IPS-18c (cell line): ENCODE measurements around the gene ASNS.
"Not testable (repeated sequence)": the region's sequence is repeated elsewhere in the genome, so short reads cannot be mapped to it uniquely, and the experiment has no call there.

ENCODE experiments used
- H3K4me3 ChIP-seq: 2 replicates; pipeline ENCODE4 v1.7.0; 2013; ENCODE audit warnings: low read depth, mild to moderate bottlenecking, low read length, moderate library complexity; ENCODE audit not compliant: insufficient read depth
- H3K9me3 ChIP-seq: one replicate; pipeline ENCODE4 v1.6.1; 2013; ENCODE audit warnings: mild to moderate bottlenecking, low read length, moderate library complexity; ENCODE audit not compliant: control insufficient read depth, insufficient read depth

ASNS gene

DNA sequence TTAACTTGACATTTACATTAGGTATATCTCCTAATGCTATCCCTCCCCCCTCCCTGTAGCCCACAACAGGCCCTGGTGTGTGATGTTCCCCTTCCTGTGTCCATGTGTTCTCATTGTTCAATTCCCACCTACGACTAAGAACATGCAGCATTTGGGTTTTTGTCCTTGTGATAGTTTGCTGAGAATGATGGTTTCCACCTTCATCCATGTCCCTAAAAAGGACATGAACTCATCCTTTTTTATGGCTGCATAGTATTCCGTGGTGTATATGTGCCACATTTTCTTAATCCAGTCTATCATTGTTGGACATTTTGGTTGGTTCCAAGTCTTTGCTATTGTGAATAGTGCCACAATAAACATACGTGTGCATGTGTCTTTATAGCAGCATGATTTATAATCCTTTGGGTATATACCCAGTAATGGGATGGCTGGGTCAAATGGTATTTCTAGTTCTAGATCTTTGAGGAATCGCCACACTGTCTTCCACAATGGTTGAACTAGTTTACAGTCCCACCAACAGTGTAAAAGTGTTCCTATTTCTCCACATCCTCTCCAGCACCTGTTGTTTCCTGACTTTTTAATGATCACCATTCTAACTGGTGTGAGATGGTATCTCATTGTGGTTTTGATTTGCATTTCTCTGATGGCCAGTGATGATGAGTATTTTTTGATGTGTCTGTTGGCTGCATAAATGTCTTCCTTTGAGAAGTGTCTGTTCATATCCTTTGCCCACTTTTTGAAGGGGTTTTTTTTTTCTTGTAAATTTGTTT is 21.8 kb downstream of the ASNS start:
- H3K4me3 ChIP-seq, H3K9me3 ChIP-seq: not testable (repeated sequence)

DNA sequence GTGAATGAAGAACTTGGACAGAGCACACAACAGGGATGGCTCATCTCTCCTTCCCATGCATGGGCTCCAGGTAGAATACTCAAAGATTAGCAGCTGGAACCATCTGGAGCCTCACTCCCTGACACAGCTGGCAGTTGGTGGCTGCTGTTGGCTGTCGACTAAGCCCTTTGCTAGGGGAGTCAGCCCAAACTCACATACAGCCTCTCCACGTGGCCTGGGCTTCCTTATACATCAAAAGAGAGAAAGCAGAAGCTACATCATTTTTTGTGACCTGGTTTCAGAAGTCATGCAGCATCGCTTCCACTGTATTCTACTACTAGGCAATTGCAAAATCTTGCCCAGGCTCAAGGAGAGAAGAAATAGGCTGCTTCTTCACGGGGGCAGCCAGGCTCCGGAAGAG is 24.4 kb downstream of the ASNS start:
- Histone ChIP-seq H3K9me3 (peaks cover 7% of the 10 kb centered on the region), H3K4me3 (no peak overlapping the region)

DNA sequence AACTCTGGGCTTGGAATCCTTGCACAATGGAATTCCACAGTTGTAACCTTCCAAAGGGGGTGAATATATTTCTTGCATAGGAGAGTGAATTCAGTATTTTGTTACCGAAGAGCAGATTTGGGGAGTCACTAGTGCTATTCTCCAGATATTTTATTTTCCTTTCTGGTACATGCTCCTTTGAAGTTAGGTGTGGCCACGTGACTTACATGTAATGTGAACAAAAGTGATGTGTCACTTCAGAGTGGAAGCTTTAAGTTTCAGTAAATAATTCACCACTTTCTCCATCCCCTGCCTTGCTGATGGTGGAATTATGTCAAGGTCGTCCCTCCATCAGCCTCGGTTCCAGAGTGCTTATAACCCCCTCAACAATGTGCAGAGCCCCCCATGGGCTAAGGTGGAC is 25.3 kb downstream of the ASNS start:
- Histone ChIP-seq H3K9me3 (peaks cover 7% of the 10 kb centered on the region), H3K4me3 (no peak overlapping the region)

DNA sequence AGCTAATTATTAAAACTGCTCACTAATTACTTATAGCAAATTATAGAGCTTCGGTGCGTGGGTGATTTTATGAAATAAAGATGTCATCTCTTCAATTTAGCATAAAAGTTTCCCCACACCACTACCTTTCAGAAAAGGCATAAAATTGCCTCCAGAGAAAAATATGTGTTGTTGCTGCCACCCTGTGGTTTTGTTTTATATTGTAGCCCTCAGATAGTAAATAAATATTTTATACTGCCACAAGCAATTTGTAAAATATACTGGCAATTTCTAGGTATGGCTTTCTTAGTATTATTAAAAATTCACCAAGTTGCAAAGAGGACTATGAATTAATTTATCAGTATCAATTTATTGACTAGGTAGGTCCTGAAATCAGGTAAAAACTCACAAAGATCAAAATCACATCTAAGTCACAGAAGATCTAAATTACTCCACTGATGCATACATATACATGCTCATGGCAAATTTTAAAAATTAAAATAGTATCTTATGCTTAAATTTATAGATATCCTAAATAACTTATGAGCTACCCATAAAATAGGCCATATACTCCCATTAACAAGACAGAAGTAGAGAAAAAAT is 26.5 kb downstream of the ASNS start:
- H3K9me3 ChIP-seq: peaks cover 7% of the 10 kb centered on the region
- no peak overlapping the region for H3K4me3 ChIP-seq

DNA sequence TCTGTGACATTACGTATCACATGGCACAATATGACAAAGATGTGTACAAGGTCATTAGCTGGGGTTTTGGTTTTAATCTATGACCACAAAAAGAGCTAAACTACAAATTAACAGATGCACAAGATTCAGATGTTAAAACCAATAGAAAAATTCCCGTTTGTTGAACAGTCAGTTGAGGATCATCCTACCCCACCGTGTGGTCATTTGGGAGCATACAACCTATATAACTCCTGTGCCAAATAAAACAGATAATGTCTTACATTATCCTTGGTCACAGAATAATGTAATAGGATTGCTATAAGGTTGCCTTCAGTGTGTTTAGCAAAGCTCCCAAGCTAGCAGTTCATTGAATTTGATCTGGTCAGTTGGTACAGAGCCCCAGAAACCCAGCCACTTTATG is 28.2 kb downstream of the ASNS start:
- H3K4me3 ChIP-seq: no peak overlapping the region
- peaks cover 7% of the 10 kb centered on the region for H3K9me3 ChIP-seq

DNA sequence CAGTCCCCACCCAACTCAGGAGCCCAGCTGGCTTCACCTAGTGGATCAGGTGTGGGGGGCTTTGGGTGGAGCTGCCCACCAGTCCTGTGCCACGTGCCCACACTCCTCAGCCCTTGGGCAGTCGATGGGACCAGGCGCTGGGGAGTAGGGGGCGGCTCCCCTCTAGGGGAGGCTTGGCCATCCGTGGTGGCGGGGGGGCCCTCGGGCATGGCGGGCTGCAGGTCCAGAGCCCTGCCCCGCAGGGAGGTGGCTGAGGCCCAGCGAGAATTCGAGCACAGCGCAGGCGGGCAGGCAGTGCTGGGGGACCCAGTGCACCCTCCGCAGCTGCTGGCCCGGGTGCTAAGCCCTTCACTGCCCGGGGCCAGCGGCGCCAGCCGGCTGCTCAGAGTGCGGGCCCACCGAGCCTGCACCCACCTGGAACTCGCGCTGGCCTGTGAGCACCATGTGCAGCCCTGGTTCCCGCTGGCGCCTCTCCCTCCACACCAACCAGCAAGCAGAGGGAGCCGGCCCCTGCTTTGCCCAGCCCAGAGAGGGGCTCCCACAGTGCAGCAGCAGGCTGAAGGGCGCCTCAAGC is 29.3 kb downstream of the ASNS start:
- peaks cover 7% of the 10 kb centered on the region for H3K9me3 ChIP-seq

DNA sequence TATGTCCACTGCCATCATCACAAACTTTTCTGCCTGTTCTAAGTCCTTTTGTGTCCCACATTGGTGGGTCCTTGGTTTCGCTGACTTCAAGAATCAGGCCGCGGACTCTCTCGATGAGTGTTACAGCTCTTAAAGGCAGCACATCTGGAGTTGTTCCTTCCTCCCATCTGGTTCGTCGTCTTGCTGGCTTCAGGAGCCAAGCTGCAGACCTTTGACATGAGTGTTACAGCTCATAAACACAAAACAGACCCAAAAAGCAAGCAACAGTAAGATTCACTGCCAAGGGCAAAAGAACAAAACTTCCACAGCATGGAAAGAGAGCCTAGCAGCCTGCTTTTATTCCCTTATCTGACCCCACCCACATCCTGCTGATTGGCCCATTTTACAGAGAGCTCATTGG is 30.2 kb downstream of the ASNS start:
- peaks cover 7% of the 10 kb centered on the region for H3K9me3 ChIP-seq

More for the DNA sequence above, 29.3 kb downstream of the ASNS start:
- H3K4me3 ChIP-seq: no peak overlapping the region

DNA sequence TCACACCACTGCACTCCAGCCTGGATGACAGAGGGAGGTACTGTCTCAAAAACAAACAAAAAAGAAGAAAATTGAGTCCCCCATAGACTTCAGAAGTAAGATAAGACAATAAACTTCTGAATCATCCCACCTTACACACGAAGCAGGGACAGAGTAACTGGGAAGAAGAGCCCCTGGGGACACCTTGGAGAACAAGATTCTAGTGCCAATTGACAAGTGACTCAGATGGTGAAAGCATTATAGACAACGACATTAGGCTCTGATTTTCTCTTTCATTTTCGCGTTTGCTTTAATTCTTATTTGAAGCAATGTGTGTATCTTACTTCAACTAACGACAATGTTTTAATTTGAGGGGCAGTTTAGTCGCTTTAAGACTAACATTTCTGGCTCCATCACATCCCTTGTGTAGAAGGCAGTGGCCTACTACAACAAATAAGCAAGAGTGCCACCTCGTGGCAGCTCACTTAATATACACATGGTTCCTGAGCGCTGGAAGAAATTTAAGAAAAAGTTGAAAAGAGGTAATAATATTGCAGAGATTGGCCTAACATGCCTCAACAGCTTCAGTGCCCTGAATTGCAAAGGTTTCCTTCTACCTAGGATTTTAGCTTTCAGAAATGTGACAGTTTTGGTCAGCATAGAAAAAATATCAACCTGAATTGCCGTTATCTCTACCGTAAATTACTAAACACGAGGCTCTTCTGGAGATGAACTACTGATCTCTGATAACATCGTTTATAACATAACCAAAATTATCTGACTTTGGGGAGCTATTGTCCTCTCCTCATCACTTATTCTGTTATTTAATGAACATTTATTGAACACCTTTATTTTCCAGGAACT is 36.7 kb downstream of the ASNS start:
- H3K9me3 ChIP-seq: no peaks in the 10 kb centered on the region
- H3K4me3 ChIP-seq: no peak overlapping the region

More for the DNA sequence above, 30.2 kb downstream of the ASNS start:
- no peak overlapping the region for H3K4me3 ChIP-seq

DNA sequence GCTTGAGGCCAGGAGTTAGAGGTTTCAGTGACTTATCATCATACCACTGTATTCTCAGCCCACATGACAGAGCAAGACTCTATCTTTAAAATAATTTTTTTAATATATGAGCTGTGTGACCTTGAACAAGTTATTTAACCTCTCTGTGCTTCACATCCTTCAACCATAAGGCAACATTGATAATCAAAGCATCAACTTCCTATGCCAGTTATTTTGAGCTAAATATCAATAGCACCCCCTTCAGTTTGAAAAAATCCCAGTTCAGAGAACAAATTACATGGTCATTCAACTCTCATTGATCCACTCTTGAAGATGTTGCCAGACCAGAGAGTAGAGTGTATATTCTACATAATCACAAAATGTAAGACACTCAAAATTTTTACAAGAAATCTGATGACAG is 53.0 kb downstream of the ASNS start:
- Histone ChIP-seq H3K9me3 (no peaks in the 10 kb centered on the region), H3K4me3 (no peak overlapping the region)

DNA sequence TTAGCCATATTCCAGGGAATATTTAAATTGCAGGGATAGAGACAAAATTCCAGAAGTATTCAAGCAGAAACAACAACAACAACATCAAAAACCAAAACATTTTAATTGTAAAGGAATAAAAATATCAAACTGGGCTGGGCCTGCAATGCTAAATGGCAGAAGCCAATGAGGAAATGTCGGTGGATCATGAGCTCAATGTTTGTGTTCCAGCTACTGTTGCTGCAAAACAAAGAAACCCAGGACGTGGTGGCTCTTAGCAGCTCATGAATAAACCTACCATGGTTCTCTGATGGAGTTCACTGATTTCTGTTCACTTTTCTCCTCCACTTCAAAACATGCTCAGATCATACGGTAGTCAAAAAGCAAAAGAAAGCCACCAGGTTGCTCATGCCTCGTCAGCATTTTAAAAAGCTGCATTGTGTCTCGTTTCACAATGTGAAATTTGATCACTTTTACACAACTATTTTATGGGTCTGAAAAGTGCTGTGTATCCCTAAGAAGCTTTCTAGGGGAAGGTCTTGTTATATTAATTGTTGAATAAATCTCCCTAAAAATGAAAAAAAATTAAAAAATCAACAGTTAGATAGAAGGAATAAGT is 54.0 kb downstream of the ASNS start:
- Histone ChIP-seq H3K4me3 (no peak overlapping the region), H3K9me3 (no peaks in the 10 kb centered on the region)
